DMS 273 (cell line): ENCODE data around the gene MTMR10.

Experiments
- DNase-seq: peaks from one replicate; lab custom pipeline; 2025; ENCODE audit not compliant: unreplicated experiment; lab: John Stamatoyannopoulos, UW

Gene MTMR10, protein sequence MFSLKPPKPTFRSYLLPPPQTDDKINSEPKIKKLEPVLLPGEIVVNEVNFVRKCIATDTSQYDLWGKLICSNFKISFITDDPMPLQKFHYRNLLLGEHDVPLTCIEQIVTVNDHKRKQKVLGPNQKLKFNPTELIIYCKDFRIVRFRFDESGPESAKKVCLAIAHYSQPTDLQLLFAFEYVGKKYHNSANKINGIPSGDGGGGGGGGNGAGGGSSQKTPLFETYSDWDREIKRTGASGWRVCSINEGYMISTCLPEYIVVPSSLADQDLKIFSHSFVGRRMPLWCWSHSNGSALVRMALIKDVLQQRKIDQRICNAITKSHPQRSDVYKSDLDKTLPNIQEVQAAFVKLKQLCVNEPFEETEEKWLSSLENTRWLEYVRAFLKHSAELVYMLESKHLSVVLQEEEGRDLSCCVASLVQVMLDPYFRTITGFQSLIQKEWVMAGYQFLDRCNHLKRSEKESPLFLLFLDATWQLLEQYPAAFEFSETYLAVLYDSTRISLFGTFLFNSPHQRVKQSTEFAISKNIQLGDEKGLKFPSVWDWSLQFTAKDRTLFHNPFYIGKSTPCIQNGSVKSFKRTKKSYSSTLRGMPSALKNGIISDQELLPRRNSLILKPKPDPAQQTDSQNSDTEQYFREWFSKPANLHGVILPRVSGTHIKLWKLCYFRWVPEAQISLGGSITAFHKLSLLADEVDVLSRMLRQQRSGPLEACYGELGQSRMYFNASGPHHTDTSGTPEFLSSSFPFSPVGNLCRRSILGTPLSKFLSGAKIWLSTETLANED

GRCh38 chr15:30991255-30992235, at the start of gene MTMR10:
Gene MTMR10, minus strand, starts transcription at chr15:30991628. Its CDS starts 122 bp downstream, at chr15:30991506.
- peak; percentile 88 for DNase-seq

- no peak for DNase-seq
Observed at GRCh38 chr15:31040611-31041010, 49.2 kb upstream of the MTMR10 start.

- no peak for DNase-seq
Observed at GRCh38 chr15:31039961-31040360, 48.5 kb upstream of the MTMR10 start.

- no peak for DNase-seq
Observed at GRCh38 chr15:31037731-31038477, 46.5 kb upstream of the MTMR10 start.

DNA sequence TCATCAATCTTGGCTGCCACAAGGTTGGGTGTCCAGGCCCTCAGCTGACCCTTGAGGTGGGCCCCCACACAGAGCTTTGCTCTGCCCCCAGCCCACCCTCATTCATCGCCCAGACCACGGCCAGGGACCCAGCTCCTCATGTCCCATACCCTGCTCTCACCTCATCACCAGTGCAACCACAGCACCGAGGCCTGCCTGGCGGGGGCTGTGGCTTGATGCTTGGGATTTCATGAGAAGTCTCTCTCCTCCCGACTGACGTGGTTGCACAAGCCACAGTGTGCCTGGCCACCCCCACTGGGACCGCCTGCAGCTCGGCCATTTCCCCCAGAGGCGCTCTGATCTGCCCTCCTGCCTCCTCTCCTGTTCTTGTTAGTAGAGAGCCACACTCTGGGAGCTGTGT, 45.4 kb upstream of the MTMR10 start:
- no peak for DNase-seq

DNA sequence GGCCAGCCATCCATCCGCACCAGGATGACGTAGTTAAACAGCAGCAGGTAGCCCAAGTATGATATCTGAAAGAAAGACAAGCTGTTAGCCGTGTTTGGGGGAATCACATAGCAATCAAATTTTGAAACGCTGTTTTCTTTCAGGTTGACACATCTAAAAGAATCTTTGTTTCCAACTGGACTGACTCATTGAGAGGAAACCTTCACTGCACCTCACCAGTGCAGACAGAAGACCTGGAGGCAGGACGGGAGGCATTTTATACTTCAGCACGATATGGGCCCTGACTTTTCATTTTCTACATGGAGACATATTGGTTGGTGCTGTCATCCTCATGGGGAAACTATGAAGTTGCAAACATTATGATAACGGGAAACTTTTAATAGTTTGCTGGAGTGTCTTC, 44.2 kb upstream of the MTMR10 start:
- no peak for DNase-seq

DNA sequence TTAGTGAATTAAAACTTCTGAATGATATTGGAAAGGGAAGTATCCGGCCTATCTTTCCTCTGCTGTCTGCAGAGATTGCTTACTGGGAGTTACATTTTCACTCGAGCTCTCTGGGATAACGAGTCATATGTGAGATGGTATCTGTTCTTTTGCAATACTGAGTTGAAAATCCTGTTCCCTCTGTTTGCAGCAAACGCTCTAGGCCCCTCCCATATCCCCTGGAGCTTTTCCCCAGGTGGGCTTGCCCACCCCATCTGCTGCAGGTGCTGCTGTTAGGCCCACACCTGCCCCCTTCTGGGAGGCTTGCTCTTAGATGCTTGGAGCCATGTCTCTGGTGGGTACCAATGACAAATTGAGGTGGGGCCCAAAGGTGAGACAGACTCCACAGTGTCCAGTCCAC, 42.7 kb upstream of the MTMR10 start:
- no peak for DNase-seq

DNA sequence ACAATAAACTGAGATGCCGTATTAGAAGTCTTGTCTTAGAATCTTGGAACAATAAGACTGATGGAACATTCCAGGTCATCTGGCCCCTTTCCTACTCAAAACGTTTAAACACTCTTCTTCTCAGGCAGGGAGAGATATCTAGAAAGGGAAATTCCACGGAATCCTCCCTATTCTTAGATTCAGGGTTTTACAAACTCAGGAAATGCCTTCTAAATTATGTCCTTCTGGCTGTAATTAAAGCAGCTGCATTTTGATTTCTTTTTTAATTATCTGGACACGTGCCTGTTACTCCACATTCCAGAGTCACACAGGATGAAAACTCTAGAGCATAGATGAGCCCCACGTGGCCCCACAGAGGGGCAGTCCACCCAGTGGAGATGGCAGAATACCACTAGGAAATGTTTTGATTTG, 41.5 kb upstream of the MTMR10 start:
- no peak for DNase-seq

- no peak for DNase-seq
Observed at GRCh38 chr15:31031471-31032067, 40.1 kb upstream of the MTMR10 start.

DNA sequence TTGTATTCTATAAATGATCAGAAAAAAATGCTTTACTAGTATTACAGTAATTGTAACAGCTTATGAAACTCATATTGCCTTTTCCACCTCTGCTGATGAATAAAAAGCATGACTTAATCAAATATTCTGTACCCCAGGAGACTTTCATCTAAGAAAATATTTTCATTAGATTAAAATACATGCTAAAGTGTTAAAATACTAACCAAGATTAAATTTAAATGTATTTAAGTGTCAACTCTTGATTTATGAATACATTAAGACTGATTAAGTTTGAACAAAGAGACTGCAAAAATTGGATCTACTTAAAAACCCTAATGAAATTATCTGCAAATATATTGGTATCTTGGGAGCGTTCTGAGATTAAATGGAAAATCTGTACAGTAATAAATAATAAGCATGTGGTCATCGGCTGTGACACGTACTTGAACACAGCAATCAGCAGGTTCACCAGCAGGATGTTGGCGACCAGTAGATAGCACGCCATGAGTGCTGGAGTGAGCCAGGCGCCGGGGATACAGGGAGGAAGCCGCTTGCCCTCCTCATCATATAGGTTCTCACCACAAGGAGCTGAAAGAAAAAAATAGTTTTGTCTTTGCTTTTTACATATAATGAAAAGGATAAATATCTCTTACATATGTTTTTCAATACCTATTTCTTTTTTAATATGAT, 36.6 kb upstream of the MTMR10 start:
- DNase-seq = no peak

GRCh38 chr15:31025996-31026395, 34.6 kb upstream of the MTMR10 start:
- no peak for DNase-seq

DNA sequence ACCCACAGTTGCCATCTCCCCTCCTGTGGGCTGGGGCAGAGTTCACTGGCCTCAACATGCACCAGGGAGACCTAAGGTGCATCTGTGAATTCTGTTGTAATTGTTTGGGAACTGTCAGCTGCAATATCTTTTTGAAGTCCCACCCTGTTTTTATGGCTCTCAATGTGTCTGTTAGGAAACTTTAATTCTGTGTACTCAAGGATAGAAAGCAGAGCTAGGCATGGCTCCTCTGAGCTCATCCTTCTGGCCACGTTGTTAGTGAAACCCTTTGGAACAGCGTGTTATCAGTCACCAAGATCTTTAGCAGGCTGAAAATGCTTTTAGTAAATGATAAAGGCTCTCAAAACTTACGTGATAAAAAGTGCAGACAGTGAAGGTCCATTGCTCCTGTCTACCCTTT, 33.6 kb upstream of the MTMR10 start:
- DNase-seq = no peak

- no peak for DNase-seq
Observed at GRCh38 chr15:31024330-31024729, 32.9 kb upstream of the MTMR10 start.

DNA sequence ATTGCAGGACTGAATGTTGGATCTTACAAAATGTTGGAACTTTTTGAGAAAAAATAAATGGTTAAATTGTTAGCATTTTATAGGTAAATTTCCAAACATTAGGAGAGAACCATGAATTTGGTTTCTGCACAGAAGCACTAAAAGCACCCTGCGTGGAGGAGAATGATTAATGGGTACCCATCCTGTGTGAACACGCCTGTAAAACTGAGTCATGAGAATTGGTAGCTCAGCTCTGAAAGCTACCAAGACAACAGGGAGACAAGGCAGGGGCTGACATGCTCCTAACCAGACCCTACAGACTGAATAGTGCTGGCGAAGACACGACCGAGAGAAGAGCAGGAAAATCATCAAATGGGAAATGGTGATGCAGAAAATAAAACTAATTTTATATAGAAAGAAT, 32.4 kb upstream of the MTMR10 start:
- no peak for DNase-seq

- DNase-seq = no peak
Observed at GRCh38 chr15:31021067-31021665, 29.7 kb upstream of the MTMR10 start.

DNA sequence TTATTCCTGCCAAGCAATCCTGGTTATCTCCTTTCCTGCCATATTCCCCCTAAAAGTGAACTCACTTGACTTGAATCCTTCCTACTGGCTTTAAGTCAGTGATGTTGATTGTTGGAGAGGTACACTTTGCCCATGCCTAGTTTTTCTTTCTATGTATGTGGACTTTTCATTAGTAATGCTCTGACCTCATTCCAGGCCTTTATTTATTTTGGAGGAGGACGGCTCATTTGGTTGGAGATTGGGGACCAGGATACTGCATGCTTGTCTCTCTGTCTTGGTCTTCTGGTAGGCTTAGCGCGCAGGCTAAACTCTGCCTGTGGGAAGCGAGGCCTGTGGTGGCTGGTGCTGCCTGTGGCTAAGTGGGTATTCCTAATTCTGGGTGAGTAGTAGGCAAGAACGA, 29.1 kb upstream of the MTMR10 start:
- DNase-seq = no peak

DNA sequence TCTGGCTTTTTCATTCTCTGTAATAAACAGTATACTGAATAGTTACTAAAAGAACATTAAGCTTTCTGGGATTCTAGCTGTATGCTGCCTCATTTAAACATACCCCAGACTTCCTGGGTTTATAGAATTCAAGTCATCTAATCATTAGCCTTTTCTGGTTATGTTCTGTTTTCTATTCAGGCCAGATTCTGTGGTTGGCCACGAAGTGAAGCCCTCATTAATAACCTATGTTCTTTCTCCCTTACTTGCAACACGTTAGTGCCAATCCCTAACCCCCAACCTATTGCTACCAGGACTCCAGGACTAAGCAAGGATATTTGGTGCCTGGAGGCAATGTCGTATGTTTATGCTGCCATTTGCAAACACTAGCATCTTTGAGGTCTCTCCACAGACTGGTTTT, 28.6 kb upstream of the MTMR10 start:
- DNase-seq = no peak

DNA sequence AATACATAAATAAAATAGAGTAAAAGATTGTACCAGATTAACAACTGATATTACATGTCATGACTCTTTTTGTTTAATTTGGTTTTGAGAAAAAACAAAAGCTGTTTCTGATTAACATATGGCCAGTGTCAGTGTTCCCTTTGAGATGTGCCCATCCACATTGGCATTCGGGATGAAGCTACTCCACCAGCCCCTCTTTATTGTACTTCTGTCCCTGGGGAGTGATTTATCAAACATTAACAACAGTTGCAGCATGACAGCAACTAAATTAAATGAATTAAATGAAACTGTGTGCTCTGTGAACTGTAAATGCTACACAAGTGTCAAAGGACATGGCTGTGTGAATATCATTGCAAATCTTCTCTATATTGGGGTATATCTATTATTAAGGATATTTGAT, 25.9 kb upstream of the MTMR10 start:
- no peak for DNase-seq

DNA sequence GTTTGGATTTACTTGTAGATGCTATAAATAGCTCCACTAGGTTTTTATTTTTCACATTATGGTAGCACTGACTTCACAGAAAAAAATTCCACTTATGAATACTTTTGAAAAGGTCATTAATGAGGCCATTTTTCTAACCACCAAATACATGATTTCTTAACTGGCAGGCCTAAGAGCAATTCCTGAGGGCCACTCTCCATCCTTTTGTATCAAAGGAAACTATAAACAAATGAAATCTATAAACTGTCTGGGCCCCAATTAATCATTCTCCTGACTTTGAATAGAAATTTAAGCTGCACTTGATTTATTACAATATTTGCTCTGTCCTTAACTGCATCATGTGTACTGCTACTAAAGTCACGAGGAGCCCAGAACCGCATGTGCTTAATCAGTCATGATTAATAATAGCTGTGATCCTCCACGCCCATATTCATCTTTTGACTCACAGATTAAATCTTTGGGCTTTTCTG, 25.1 kb upstream of the MTMR10 start:
- no peak for DNase-seq
